ENCODE results near the gene RREB1. TPM values are rescaled to one million over a fixed set of nuclear protein-coding genes. Genes with fewer than 3 reads are reported as not detected.

Gene RREB1
- polyA plus RNA-seq, 1 donor from 2014 or later = not detected

- Histone ChIP-seq H3K79me2 (replicated peaks; ENCODE audit: insufficient read depth, low read length) (no peaks in the 10 kb centered on the region), H3K4me2 (ENCODE audit: low read length) (no peak overlapping the region), H2AFZ (ENCODE audit: low read depth, low read length) (no peak overlapping the region), H4K20me1 (ENCODE audit: insufficient read depth) (no peaks in the 10 kb centered on the region), H3K9ac (ENCODE audit: low read length) (no peak overlapping the region), H3K27me3 (ENCODE audit: insufficient read depth, low read depth, low read length) (no peaks in the 10 kb centered on the region), H3K36me3 (ENCODE audit: insufficient read depth, low read length) (no peaks in the 10 kb centered on the region), H3K27ac (ENCODE audit: low read length) (no peak overlapping the region), H3K4me3 (ENCODE audit: low read length) (no peak overlapping the region), H3K9me2 (ENCODE audit: insufficient read depth, low read length) (no peaks in the 10 kb centered on the region), H3K9me3 (ENCODE audit: low read length) (no peaks in the 10 kb centered on the region), H3F3A (ENCODE audit: insufficient read depth, low read length, poor library complexity, severe bottlenecking) (no peaks in the 10 kb centered on the region)
- TF ChIP-seq SMC3 (conservative IDR thresholded peaks at IDR 0.05; ENCODE audit: poor library complexity) (no peak), RAD21 (conservative IDR thresholded peaks at IDR 0.05) (no peak), REST (IDR thresholded peaks at IDR 0.05; ENCODE audit: borderline replicate concordance) (no peak), MXI1 (conservative IDR thresholded peaks at IDR 0.05; ENCODE audit: poor library complexity, severe bottlenecking) (no peak), TAF1 (IDR thresholded peaks at IDR 0.05; ENCODE audit: low read depth) (no peak), EZH2 (IDR thresholded peaks at IDR 0.05; ENCODE audit: borderline replicate concordance, insufficient read depth, low read length, poor library complexity, severe bottlenecking) (no peak), POLR2AphosphoS5 (IDR thresholded peaks at IDR 0.05) (no peak), CTCF (IDR thresholded peaks at IDR 0.05; ENCODE audit: poor library complexity, severe bottlenecking) (no peak), EP300 (conservative IDR thresholded peaks at IDR 0.05; ENCODE audit: poor library complexity, severe bottlenecking) (no peak)
Observed at GRCh38 chr6:7214468-7214867, 106.7 kb downstream of the RREB1 start.

- Histone ChIP-seq H3K36me3 (ENCODE audit: insufficient read depth, low read length) (no peaks in the 10 kb centered on the region), H3K27me3 (ENCODE audit: insufficient read depth, low read depth, low read length) (no peaks in the 10 kb centered on the region), H2AFZ (ENCODE audit: low read depth, low read length) (no peak overlapping the region), H3K27ac (ENCODE audit: low read length) (no peak overlapping the region), H3K9ac (ENCODE audit: low read length) (no peak overlapping the region), H3K4me2 (ENCODE audit: low read length) (no peak overlapping the region), H3K4me3 (ENCODE audit: low read length) (no peak overlapping the region), H4K20me1 (ENCODE audit: insufficient read depth) (no peaks in the 10 kb centered on the region), H3K9me2 (ENCODE audit: insufficient read depth, low read length) (no peaks in the 10 kb centered on the region), H3F3A (ENCODE audit: insufficient read depth, low read length, poor library complexity, severe bottlenecking) (no peaks in the 10 kb centered on the region), H3K9me3 (ENCODE audit: low read length) (no peaks in the 10 kb centered on the region), H3K79me2 (replicated peaks; ENCODE audit: insufficient read depth, low read length) (no peaks in the 10 kb centered on the region)
- no peak for TF ChIP-seq POLR2AphosphoS5 (IDR thresholded peaks at IDR 0.05)
- TF ChIP-seq EZH2 (IDR thresholded peaks at IDR 0.05; ENCODE audit: borderline replicate concordance, insufficient read depth, low read length, poor library complexity, severe bottlenecking) = no peak
- no peak for TF ChIP-seq TAF1 (IDR thresholded peaks at IDR 0.05; ENCODE audit: low read depth)
- TF ChIP-seq REST (IDR thresholded peaks at IDR 0.05; ENCODE audit: borderline replicate concordance) = no peak
- TF ChIP-seq SMC3 (conservative IDR thresholded peaks at IDR 0.05; ENCODE audit: poor library complexity) = no peak
- no peak for TF ChIP-seq MXI1 (conservative IDR thresholded peaks at IDR 0.05; ENCODE audit: poor library complexity, severe bottlenecking)
- no peak for TF ChIP-seq EP300 (conservative IDR thresholded peaks at IDR 0.05; ENCODE audit: poor library complexity, severe bottlenecking)
- no peak for TF ChIP-seq RAD21 (conservative IDR thresholded peaks at IDR 0.05)
- no peak for TF ChIP-seq CTCF (IDR thresholded peaks at IDR 0.05; ENCODE audit: poor library complexity, severe bottlenecking)
Observed at GRCh38 chr6:7215131-7215530, 107.4 kb downstream of the RREB1 start.
